Prostate gland (tissue), 2 donors: ENCODE measurements around the gene TOMM20.

Experiments used
- CTCF ChIP-seq, 4 experiments: fragments of 200-600 bp in 2 of 4; fragments of 450-650 bp in 2 of 4; sonication (generic) in 2 of 4; IDR thresholded peaks; 1 replicate in 3 of 4; 2 replicates in 1 of 4; pipeline ENCODE4 v1.5.1; 2016 to 2019; ENCODE audit warnings: antibody characterized with exemption in 4 of 4, mild to moderate bottlenecking in 2 of 4, moderate library complexity in 2 of 4
- POLR2A ChIP-seq: fragments of 450-650 bp; IDR thresholded peaks from one replicate; pipeline ENCODE4 v1.6.1; 2016; ENCODE audit warnings: antibody characterized with exemption, mild to moderate bottlenecking

GRCh38 chr1:235100194-235100772 is 28.4 kb downstream of the TOMM20 start:
- TF ChIP-seq CTCF (IDR thresholded peaks at IDR 0.05): no peak
- TF ChIP-seq POLR2A: no peak
